UCSD-AML1 (cell line): ENCODE data around the gene RBM20.
A peak's percentile ranks its signal among the peaks of the same experiment; 100 is the strongest.

Experiments used
- DNase-seq: peaks from one replicate; lab custom pipeline; 2025; ENCODE audit not compliant: unreplicated experiment; lab: John Stamatoyannopoulos, UW

RBM20 gene

DNA sequence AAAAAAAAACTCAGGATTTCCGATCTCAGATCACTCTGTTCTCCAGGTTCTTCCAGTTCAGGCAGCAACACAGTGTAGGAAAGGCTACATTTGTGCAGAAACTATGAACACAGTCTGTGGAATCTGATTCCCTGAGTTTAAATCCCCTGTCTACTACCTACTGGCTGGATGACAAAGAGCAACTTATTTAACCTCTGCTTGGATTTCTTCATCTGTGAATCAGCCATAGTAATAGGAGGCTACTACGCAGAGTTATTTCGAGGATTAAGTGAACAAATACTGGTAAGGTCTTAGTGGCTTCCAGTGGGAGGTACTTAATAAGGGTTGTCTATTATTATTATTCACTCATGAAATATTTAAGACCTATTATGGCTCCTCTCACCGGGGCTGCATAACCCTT, 183.3 kb downstream of the RBM20 start:
- no peak for DNase-seq

GRCh38 chr10:110827875-110828274, 183.7 kb downstream of the RBM20 start:
- no peak for DNase-seq

DNA sequence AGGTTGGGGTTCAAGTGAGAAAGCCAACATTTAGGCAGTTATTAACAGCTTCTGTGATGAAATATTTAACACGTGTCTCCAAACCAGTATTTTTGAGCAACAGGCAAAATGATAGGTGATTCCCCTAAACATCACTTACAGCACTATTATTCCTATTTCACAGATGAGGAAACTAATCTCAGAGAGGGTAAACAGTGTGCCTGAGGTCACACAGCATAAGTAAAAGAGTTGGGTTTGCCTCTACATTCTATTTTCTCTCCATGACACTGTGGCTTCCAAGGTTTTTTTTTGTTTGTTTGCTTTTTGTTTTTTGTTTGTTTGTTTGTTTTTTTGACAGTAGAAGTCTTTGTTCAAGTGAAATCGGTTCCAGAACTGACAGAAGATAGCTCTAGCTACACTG, 184.4 kb downstream of the RBM20 start:
- no peak for DNase-seq

DNA sequence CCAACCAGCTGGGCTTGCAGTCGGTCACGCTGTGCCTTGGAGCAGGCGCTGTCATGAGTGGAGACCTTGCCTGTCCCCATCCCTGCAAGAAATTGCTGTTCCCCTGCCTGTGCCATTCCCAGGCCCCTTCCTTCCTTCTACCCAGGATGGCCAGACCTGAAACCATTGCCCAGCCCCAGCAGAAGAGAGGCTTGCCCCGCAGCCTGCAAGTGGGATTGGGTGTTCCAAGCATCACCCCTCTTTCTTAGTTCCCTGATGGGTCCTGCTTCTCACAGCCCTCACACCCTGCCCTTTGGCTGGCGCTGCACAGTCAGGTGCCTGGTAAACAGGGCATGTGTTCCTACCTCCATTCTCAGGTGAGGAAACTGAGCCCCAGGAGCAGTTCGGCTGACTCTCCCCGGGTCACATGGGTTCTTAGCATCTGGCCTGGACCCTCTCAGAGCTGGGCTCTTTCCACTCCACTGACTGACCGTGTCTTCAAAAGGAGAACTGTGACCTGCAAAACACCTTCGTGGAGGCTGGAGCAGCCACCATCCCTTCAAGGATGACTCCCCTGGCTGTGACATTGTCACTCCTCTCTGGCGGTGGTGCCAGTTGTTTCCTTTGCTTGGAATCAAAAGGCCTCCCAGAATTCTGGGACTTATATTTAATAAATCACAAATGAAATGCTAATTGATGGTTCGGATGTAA, 185.7 kb downstream of the RBM20 start:
- no peak for DNase-seq

DNA sequence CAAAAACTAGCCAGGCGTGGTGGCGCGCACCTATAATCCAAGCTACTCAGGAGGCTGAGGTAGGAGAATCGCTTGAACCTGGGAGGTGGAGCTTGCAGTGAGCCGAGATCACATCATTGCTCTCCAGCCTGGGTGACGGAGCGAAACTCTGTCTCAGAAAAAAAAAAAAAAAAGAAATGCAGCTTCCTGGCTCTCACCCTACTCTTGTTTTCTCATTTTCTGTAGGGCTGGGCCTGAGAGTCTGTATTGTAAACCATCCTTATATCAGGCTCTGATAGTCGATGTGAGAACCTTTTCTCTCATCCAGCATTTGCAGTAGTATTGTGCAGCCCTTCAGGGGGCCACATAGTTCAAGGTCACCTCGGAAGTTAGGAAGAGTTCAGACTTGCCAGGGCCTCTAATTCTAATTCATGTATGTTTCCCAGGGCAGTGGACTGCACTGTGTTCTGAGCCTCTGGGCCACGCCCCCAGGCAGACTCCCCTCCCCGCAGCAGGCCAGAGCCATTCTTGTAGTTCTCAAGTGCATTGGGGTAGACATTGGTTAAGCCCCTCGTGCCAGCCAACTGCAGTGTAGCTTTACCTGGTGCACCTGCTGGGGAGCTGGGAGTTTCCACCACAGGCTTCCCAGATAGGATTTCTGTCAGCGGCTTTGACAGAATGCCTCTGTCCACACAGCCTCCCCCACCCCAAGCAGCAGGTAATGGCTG, 189.3 kb downstream of the RBM20 start:
- no peak for DNase-seq

- DNase-seq = no peak
Observed at GRCh38 chr10:110833941-110834628, 189.9 kb downstream of the RBM20 start.

DNA sequence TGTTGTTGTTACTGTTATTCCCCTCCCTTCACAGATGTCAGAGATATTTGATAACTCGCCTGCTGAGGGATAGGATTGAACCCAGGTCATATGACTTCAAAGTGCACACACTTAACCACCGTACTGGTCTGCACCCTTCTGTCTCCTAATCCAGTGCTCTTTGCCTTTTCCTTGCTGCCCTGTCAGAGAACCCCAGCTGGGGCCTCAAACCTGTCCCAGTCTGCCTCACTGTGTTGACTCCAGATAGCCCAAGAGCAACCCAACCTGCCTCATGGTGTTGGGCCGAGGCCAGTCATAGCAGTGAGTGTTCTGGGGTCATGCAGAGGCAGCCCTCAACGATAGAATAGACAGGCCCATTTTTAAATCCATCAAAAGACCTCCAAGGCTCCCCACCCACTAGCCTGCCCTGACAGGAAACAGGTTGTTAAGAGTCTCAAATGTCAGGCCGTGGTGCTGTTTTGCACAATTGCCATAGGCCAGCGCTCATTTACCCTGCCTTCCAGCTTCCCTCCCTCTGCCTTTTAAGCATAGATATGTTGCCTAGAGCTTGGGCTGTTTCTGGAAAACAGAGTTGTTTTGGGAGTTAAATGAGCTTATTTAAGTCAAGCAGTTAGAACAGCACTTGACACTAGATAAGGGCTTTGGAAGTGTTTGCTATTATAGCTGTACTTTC, 190.6 kb downstream of the RBM20 start:
- peak; percentile 41 for DNase-seq

DNA sequence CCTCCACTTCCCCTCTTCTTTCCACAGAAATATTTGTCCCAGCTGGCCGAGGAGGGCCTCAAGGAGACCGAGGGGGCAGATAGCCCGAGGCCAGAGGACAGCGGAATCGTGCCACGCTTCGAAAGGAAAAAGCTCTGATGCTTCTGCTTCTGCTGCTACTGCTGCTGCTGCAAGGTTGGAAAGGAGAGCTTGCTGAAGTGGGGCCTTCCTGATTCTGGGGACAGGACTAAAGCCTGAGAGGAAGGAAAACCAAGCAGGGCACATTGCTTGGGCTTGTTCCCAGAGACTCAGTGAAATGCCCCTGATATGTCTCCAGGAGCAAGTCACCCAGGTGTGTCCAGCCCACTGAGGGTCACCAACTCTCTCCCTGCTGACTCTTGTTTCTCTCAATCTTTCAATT, 191.7 kb downstream of the RBM20 start:
- no peak for DNase-seq

- no peak for DNase-seq
Observed at GRCh38 chr10:110836706-110837105, 192.6 kb downstream of the RBM20 start.

GRCh38 chr10:110837418-110838171, 193.5 kb downstream of the RBM20 start:
- DNase-seq = no peak

DNA sequence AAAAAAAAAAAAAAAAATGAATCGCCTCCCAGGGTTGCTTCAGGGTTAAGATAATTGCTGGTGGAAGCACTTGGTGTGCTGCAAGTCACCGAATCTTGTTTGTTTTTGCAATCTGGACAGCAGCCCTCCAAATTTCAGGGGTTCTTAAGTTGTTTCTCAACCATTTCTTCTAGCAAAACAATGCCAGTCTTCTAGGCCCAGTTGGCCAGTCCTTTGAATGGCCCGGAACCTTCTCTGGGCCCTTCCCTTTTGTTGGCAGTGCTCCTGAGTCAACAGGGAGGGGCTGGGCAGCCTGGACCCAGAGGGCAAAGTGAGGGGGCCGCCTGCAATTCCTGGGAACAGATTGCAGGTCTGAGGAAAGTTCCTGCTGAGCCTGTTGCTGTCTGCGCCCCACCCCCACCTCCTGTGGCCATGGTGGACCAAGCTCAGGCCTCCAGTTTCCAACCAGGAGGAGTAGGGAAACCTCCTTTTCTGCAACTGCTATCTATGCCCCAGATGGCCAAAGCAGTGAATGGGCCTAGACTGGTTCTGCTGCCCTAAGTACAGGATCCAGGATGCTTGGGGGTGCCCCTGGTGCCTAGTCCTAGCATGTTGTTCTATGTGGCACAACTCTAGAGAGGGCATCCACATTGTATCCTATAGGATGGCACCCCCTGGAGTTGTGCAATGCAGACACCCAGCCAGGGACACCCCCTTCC, 196.2 kb downstream of the RBM20 start:
- no peak for DNase-seq

- DNase-seq = no peak
Observed at GRCh38 chr10:110840923-110841428, 196.8 kb downstream of the RBM20 start.

DNA sequence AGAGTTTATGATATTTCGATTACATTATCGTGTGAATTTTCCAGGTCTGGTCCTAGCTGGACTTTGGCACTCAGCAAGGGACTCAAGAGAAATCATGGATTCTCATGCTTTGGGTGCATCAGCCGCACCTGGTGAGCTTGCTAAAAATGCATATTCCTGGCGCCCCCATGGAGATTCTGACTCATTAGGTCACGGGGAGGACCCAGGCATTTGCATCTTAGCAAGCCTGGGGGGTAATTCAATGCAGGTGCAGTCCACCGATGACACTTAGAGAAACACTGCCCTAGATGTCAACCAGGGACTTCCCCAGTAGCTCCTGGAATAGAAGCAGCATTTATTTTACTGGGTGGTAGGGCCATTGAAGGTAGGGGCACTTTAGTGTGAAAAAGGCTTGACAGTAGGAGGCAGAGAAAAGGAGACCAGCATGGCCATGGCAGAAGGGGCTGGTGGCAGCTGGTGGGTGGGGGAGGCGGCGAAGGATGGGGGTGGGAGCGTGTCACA, 197.7 kb downstream of the RBM20 start:
- DNase-seq = no peak

DNA sequence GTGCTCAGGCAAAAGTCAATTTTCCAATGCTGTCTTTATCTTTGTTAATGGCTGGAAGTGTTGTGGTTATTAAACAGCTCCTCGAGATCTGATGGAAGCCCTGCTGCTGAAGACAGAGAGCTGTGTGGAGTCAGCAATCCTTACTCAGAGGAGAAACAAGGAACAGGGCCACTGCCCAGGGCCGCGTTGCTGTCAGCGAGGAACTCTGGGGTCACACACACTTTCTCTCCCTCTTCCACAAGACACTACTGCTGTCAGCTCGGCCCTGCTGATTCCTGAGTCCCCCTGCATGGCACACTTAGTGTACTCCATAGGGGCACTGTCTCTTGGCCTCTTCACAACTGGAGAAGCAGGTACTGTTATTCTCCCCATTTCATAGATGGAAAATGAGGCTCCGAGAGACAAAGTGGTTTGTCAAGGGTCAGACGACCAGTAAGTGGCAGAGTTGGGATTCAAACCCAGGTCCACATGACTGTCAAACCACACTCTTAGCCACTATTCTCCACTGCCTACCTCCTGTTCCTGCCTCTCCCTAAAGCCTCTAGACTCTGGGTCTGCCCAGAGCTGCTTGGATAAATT, 198.3 kb downstream of the RBM20 start:
- DNase-seq = no peak

DNA sequence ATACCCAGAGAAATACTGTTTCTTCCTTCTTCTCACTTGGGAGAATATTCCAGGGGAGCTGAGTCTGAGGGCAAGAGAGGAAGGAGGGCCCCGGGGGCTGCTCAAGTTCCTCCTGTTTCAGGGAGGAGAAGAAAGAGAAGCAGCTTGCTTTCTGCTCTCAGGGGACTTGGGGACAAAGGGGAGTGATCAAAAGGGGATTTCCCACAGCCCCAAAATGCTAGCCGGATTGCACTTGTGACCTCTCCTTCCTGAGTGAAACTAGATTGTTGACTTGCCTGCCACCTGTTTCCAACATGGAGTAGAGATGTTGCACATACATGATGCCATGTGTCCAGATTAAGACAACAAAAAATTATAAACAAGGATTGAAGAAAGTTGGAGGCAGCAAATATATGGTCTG, 198.9 kb downstream of the RBM20 start:
- DNase-seq = no peak

- DNase-seq = no peak
Observed at GRCh38 chr10:110843796-110844616, 199.9 kb downstream of the RBM20 start.

- no peak for DNase-seq
Observed at GRCh38 chr10:110844617-110844881, 200.4 kb downstream of the RBM20 start.

DNA sequence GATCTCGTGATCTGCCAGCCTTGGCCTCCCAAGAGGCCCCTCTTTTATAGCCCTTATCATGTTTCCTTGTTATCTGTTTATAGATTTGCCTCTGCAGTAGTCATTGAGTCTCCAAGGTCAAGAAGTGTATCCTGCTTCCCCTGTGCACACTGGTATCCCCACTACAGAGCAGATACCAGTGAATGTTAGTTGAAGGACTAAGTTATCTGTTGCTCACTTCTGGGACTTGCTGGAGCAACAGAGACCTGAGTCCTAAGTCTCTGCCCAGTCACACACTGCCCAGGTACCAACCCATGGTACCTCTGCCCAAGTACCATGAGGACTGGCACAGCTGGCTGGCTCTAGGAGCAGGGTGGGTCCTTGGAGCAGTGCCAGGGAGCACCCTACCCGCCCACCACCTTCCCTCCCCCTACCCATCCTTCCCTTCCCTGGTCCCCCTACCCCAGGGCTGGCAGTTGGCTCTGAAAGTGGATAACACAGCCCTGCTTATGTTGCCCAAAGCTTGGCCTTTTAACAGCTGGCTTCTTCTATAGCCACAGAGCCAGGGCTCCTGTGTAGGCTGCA, 201.1 kb downstream of the RBM20 start:
- no peak for DNase-seq
